Suppressor macrophage treated with lipopolysaccharide for 1 hour (primary cell): ENCODE measurements around the gene TMEM127.
"Not testable (repeated sequence)": the region's sequence is repeated elsewhere in the genome, so short reads cannot be mapped to it uniquely, and the experiment has no call there.

Source experiments
- DNase-seq, 3 donors: peaks; one replicate each; pipeline ENCODE4 v3.0.0-alpha.2; 2020 to 2022

The TMEM127 gene

DNA sequence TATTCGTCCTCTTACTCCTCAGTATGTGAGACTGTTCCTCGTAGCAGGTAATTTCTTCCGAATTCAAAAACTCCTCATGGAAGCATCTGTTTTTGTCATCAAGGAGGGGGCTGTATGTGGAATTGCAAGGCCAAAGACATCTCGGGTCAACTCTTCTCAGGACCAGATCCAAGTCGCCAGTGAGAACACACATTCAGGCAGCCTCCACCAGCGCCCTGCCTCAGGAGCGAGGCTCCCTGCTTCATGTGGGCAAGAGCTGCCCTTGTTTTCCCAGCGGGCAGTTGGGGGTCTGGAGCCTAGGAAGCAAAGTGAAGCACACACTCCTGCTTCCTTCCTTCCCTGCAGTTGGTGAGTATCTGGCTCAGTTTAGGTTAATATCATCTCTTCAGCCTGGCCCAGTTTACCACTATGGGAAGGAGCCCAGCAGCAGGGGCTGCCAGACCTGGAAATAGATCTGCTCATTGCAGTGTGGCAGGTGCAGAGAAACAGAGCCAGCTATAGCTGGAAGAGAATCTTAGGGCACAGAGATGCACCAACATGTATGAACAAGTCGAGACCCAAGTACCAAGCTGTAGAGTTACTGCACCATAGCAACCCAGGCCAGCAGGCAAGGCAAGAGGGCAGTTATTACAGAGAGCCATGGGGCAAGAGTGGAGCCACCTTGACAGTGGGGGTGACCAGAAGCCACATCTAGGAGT lies 25.3 kb downstream of the TMEM127 start:
- no peak for DNase-seq

DNA sequence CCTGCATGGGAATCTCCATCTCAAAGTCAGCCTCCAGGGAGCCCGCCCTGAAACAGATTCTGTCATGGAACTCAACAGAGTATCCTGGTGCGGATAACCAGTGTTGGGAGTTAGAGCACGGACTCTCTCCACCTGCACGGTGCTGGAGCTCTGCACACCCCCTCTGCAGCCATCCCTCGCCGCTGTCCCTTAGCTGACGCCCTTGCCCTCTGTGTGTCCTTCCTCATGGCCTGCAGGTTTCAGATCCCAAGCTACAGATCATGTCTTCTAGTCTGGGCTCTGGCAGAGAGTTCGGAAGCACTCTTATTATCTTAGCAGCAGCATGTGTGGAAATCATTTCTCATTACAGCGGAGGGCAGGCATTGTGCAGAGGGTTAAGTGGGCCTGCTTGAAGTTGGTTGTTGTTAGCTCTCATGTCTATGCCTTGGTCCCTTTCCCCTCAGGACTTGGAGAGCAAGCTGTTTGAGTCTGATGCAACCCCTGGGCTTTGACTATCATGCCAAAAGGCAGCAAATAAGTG lies 26.0 kb downstream of the TMEM127 start:
- DNase-seq = no peak

DNA sequence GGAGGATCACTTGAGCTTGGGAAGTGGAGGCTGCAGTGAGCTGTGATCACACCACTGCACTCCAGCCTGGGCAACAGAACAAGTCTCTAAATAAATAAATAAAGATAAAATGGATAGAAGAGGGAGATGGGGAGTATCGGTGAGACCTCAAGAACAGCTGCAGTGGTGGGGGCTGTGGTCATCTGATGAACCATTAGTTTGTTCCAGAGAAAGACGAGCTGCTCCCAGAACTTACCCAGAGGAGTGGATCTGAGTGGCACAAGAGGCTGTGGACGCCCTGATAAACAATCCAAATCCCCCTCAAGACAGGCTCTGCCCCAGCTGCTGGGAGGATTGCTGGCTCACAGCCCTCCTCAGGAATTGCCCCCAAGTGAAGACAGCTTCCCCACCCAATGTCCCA lies 26.7 kb downstream of the TMEM127 start:
- DNase-seq = no peak

DNA sequence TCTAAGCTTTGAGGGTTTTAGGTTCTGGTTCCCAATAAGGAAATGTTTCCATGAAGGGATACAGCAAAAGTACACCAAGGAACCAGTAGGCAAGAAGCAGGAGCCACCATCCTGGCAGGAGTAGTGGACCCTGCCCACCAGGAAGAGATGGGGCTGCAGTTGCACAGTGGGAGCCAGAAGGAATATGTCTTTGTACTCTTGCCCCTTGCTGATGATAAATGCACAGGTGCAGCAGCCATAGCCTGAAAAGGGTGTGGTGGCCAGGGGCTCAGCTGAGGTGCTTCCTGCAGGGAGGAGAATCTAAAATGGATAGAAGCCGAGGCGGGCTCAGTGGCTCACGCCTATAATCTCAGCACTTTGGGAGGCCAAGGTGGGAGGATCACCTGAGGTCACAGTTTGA lies 27.5 kb downstream of the TMEM127 start:
- no peak for DNase-seq

DNA sequence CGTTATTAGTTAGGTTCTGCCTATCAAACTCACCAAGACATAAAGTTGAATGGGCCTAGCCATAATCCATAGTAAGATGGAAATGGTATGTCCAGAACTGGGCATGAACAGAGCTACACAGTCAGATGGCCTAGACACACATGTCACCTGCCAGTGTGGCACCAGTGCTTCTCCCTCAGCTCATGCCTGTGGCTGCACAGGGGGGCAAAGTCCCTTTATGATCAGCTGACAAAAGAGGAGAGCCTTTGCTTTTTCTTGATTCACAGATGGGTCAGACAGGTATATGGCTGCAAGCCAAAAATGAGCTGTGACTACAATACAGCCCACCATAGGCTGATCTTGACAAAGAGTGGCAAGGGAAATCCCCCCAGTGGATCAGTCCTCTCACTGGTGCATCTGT lies 28.9 kb downstream of the TMEM127 start:
- no peak for DNase-seq

DNA sequence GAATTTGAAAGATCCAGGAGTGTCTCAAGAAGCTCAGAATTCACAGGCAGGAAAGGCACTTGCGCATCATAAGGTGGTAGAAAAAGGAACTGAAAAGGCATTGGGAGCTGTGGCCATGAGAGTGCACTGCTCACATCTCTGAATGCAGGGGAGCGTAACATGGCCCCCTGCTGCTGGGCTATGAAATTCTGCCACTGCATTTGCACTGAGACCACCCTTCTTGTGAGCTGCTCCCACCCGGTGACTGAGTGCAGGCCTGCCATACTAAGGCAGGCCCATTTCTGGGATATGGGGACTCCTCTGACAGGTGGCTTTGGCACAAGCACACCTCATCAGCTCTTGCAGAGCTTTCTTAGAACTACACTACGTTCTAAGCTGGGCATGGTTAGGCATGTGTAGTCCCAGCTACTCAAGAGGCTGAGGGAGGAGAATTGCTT lies 31.9 kb downstream of the TMEM127 start:
- peak in 2 of 3 donors; percentile 30 to 37 for DNase-seq

DNA sequence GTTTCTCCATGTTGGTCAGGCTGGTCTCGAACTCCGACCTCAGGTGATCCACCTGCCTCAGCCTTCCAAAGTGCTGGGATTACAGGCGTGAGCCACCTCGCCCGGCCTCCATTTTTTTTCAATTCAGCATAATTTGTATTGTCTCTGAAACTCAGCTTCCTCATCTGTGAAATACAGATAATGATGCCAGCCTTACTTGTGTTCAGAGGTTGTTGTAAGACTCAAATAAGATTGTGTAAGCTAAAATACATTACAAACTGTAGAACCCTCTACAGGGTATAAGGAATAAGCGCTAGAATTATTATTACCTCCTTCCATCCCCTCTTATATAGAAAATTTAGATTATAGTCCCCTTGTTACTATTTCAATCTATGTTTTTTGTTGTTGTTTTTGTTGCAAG lies 32.4 kb downstream of the TMEM127 start:
- peak in 2 of 3 donors; percentile 44 to 46 for DNase-seq

DNA sequence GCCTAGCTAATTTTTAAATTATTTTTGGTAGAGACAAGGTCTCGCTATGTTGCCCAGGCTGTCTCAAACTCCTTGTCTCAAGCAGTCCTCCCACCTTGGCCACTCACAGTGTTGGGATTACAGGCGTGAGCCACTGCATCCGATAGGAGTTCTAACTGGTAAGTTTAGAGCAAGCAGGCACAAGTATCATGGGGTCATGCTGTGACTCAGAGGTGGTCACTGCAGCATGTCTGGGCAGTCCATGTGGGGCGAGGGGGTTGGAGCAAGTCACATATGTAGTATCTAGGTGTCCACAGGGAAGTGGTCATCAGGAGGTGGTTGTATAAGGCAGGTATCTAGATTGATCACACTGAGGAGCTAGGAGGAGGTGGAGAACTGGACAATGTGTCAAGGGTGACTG lies 34.5 kb downstream of the TMEM127 start:
- DNase-seq = no peak

DNA sequence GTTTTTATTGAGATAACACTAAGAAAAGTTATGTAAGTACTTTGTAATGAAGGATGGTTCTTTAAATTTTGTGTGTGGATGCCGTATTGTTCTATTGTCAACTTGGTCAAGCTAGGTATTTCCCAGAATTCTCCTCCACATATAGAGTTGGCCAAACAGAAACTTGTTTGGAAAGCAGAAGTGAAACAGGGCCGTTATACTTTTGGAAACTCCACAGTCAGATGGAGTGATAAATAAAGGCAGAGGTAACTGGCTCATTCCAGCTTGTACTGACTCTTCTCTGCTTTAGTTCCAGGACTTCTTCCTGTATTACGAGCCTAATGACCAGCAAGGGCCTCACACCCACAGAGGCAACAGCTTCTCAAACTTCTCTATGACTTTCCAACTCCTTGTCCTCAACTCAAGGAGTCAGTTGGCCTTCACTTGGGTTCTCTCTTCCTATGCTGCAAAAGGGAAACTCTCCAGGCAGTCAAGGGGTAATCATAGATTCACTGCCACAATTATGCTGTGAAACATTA lies 40.7 kb downstream of the TMEM127 start:
- DNase-seq = peak; percentile 83 to 95 (median 91)

DNA sequence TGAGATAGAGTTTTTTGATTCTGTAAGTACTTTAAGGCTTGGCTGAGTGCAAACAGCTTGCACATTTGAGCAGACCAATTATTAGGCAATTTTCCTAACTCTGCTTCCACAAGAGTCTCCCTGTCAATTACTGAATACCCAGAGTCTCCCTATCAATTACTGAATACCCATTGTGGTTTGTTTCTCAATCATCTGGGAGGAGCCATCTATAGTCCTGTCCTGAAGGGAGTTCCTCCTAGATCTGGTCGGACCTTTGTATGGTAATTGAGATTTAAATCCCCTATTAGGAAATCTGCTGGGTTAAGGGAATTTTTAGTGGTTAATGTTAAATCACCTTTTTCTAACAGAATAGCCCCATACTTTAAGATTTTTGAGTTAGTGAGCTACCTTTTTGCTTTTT lies 44.7 kb downstream of the TMEM127 start:
- peak; percentile 50 to 67 (median 57) for DNase-seq

DNA sequence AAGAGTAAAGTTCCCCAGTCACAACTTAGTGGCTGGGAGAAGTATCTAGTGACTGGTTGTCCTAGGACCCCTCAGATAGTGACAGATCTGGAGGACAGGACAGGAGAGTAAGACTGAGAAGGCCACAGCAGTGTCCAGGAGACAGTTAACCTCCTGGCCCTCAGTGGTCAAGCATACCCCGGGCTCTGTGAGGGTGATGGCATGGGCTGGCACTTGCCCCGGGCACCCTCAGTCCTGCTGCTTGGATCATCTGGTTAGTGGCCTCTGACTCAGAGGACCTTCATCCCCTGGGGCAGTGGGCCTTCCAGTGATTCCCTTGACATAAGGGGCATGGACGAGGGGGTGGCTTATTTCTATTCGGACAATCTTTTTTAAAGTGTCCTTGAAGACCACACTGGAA lies 45.8 kb downstream of the TMEM127 start:
- DNase-seq = not testable (repeated sequence)

DNA sequence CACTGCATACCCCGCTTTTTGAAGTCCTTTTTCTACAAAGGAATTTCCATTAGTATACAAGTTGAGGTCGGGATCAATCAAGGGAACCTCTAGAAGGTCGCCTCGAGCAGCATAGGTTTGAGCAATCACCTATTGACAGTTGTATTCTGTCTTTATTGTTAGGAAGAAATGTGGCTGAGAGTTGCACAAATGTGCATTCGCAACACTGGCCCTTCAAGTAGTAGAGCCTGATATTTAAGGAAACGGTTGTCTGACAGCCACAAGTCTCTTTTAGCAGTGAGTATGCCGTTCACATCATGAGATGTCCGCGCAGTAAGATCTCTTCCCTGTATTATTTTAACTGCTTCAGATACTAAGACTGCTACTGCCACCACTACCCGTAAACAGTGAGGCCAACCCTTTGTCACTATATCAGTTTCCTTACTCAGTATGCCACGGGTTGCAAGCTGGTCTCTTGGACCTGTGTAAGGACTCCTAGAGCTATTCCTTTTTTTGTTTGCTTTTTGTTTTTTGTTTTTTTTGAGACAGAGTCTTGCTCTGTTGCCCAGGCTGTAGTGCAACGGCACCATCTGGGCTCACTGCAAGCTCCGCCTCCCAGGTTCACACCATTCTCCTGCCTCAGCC lies 47.2 kb downstream of the TMEM127 start:
- DNase-seq = no peak

DNA sequence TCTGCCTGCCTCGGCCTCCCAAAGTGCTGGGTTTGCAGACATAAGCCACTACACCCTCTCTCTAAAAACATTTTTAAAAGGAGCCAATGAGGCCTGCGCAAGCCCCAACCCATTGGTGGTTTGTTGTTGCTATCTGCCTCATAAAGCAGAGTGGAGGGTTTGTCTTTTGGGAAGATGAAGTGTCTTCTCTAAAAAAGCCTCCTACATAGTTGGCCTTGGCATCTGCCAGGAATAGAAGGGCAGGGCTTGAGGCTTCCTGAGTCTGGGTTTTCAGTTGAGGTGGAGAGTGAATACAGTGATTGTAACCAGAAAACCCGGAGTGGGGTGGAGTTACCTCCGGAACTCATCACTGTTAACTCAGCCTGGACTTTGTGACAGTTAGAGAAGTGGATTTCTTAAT lies 51.2 kb downstream of the TMEM127 start:
- peak in 1 of 3 donors; percentile 25 for DNase-seq

DNA sequence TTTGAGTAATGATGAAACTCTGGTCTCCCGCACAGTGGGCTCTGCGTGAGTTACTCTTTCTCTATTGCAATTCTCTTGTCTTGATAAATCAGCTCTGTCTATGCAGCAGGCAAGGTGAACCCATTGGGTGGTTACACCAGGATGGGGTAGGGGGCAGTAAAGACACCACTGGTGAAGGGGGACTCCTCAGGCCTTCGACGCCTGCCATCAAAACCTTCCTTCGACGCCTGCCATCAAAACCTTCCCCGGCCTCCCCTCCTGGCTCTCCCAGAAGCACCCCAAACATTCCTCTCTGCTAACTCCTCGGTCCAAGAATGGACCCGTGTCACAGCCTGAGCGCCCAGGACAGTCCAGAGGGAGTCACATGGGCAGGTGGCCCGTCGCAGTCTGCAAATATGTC lies 52.4 kb downstream of the TMEM127 start:
- no peak for DNase-seq

DNA sequence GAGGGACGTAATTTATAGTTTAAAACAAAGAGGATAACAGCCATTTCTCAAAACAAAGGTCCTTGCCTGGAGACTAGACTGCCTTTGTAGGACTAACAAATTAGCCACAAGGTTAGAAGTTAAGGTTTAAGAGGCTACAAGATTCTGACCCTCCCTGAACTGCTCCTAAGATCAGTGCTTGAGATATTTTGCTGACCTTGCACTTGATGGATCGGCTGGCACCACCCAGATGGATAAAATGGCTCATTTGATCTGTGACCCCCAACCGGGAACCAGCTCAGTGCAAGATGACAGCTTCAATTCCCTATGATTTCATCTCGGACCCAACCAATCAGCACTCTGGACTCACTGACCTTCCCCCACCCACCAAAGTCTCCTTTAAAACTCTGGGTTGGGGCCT lies 53.5 kb downstream of the TMEM127 start:
- no peak for DNase-seq

DNA sequence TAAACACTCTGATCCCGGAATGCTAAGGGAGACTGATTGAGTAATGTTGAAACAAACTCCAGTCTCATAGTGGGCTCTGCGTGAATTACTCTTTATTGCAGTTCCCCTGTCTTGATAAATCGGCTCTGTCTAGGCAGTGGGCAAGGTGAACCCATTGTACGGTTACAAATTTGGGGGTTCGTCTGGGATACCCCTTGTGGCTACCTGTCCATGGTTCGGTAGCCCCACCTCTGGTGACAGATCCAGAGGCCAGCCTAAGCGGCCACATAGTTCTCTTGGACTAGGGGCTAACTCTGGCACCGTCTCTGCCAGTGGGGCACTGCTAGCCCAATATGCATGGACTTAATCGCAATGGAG lies 56.1 kb downstream of the TMEM127 start:
- no peak for DNase-seq

DNA sequence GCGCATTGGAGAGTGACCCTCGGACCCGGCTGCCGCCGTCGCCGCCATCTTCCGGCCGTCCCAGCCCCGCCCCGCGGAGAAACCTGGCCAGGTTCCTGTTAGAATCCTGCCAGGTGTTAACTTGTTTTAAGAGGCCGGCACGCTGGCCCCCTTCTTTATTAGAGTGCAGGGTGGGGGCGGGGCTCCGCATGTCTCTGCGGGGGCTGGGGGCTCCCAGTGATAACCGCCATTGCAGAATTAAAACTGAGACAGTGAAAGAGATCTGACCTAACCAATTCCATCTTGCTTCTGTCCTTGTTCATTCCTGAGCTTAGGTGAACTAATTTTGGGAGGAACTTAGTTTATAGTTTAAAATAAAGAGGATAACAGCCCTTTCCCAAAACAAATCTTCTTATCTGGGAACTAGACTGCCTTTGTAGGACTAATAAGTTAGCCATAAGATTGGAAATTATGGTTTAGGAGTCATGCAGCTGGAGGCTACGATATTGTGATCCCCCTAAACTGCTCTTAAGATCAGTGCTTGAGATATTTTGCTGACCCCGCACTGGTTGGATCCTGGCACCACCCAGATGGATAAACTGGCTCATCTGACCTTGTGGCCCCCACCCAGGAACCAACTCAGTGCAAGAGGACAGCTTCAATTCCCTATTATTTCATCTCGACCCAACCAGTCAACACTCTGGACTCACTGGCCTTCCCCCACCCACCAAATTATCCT lies 56.6 kb downstream of the TMEM127 start:
- peak in 2 of 3 donors; percentile 21 to 25 for DNase-seq

DNA sequence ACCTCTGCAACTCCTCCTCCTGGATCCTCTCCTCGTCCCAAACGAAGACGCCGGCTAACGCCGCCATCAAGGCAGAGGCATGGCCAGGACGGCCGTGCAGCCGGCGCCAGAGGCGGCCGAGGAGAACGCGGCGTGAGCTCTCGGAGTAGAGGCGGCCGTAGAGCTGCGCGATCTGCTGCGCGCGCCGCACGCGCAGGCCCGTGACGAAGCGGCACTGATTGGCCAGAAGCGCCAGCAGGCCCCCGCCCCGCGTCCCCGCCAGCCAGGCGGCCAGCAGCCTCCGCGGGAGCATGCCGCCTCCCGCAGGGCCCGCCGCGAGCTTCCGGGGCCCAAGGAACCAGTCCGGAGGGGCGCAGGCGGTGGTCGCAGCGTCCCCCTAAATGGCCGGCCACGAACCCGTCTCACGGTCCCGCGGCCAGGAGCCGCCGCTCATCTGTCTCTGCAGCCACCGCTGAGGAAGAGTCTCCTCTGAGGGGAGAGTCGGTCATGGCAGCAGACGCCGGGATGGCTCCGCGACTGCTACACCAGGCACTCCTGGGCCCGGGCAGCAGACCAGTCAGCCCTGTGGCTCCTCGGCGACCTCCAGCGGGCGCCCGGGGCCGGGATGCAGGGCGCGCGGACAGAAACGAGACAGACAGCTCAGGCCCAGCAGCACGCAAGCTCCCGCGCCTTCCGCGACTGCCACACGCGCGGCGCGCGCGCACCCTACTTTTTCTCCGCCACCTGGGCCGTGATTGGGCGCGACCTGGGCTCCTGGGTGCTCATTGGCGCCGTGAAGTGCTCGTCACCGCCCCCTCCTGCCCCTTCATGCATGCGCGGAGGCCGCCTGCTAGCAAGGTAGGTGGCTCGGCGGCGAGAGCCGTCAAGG lies 57.4 kb downstream of the TMEM127 start, which contains the start of gene STARD7:
STARD7 (minus strand) TSS at position 685 of the 868 bp plus-strand sequence; CDS start at position 292, 393 bp downstream.
- DNase-seq = peak; percentile 97 to 98 (median 98)

DNA sequence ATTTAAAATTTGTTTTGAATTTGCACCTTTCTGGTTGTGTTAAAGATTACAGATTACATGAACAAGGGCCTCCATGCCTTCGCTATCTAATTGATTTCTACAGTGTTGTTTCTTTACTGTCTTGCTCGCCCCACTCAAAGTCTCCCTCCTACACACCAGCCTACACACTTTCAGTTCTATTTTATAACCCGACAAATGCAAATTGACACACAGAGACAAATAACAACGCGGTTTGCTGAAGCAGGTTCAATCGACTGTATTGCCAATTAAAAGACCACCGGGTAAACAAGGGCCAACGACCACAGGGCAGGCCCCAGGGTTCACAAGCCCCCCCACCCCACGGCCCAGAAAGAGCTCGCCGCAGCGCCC lies 58.0 kb downstream of the TMEM127 start:
- DNase-seq = peak; percentile 50 to 66 (median 56)

DNA sequence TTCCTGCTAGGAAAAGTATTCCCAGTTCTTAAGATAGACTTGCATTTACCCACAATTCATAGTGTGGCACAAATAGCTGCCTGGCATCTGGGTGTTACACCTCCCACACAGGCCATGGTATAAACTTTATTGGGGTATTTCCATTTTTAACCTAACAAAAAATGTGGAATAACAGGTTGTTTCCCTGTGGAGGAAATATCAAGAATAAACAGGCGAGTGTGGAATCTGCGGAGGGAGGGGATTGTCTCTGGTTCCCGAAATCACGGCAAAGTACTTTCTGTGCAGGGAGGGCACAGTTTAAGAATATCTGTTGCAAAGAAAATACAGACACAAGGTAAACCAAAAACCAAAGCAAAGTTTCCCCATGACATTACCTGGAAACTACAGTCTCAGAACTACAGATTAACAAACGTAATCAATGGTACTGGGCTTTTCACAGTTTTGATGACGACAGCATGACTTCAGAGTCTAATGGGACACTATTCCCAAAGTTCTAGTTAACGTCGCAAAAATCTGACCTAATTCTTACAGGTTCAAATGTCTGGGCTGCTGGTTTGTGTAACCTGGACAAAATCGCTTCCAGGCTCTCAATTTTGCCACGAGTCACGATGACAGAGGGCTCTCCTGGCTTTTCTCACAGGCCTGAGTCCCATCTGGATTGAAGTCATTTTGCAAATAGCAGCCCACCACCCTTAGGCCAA lies 58.6 kb downstream of the TMEM127 start:
- DNase-seq = peak in 2 of 3 donors; percentile 30 to 40

DNA sequence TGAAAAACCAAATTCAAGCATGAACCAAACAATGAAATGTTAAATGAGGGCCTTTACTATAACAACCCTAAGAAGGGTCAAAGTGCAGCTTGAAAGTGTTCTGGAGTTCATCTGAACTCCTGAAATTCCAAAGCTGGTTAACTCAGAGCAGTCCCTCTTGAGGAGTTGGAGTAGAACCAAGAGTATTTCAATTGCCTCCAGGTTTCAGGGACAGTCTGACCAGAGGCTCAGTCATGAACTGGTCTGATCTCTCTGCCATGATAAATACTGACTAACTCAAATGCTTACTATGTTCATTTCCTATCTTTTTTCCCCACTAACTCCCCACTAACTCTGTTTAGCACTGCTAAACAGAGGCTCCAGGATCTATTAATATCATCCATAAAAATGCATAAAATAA lies 59.9 kb downstream of the TMEM127 start:
- DNase-seq = peak in 1 of 3 donors; percentile 39
